HG02973 (cell line): Measurements from ENCODE around the gene ARHGDIB.

Source experiments
- ATAC-seq: cut with Tn5 transposase; IDR thresholded peaks from one replicate; pipeline ENCODE4 v1.9.1; 2021; ENCODE audit warnings: moderate library complexity; ENCODE audit not compliant: unreplicated experiment

ARHGDIB gene

GRCh38 chr12:14901228-14901562, 60.2 kb downstream of the ARHGDIB start:
- ATAC-seq, result no peak

DNA sequence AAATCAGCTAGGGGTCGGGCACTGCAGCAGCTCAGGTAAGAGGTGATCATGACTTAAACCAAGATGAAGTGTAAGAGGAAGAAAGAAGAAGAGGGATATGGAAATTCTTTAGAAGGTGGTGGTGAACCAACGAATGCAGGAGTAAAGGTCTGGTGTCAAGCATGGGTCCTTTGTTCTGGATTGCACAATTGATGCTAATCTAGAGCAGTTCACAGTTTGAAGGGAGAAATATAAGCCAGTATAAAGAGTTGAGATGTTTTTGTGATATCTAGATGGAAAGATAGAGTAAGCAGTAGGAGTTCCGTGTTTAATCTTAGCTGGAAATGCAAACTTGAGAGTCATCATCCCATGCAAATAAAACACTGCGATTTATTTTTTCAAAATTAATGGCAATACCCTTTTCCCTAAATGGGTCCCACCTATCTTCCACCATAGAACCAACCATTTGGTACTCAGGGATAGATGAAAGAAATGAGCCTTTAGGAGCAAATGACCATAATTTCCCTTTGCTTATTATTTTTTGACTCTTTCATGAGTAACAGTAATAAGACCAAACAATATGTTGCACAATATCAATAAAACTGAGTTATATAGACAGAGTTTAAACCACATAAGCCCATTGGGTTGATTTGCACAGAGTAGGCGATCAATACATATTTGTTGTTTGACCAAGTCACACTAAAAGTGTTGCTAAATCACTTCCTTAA, 60.7 kb downstream of the ARHGDIB start:
- ATAC-seq, result no peak

DNA sequence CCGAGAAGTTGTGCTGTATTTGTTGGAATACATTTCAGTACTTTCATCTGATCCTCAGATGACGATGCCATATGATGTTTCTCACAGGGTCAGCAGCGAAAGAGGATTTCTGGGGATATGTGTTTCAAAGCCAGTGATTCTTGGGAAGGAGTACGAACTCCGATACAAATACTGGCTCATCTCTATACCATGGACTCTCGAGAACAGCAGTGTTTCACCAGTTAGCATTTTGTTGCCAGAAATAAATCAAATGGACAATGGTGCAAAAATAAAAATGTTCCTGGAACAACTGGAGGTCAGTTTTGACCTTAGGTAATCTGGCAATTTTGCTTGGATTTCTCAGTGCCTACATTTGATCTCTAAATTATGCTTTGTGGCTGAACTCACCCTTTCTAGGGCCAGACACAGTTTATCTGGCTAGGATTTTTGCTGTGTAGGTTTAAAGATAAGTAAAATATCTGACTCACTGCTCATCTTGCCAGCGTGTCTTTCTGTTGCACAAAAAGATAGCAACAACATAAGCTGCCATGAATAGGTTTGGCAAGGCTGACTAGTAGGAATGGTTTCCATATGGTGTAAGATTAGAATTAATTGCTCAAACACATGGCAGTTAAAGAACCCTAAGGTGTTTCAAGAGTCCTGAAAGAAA, 64.8 kb downstream of the ARHGDIB start:
- no peak for ATAC-seq

GRCh38 chr12:14893506-14894250, 67.7 kb downstream of the ARHGDIB start:
- ATAC-seq, result no peak

- ATAC-seq, result no peak
These were observed 68.5 kb downstream of the ARHGDIB start for GRCh38 chr12:14892726-14893505.
